DMS114 treated with DMSO at 0.1 percent for 48 hours (cell line): ENCODE data around the gene KRTAP5-6.

Source experiments
- DNase-seq: peaks from one replicate; lab custom pipeline; 2025; ENCODE audit not compliant: unreplicated experiment; lab: John Stamatoyannopoulos, UW

The KRTAP5-6 gene

DNA sequence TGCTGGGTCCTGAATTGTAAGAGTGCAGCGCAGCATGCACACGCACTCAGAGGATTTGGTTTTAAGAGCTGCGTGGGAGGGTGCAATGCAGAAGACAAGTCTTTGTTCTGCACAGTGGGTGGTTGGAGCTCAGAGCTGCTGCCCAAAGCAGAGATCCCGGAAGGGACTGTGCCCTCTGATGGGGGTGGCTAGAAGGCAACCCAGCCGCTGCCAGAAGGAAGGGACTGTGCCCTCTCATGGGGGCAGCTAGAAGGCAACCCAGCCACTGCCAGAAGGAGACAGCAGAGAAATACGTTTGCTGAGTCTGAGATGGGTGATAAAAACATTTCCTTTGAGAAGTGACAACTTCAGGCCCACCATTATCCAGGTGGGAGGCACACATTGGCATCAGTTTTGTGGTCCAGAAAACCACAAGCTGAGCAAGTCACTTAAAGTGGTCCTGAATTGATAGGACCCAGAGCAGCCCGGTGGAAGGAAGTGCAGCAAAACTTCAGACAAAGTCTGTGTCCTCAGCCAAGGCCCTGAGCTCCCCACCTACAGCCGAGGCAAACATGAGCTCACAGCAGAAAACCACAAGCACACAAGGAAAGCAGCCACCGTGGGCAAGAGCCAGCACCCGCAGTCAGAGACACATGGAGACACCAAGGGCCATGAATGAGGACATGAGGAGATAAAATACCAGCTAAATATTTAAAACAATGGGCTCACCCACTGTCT, 4.3 kb downstream of the KRTAP5-6 start:
- DNase-seq = no peak

DNA sequence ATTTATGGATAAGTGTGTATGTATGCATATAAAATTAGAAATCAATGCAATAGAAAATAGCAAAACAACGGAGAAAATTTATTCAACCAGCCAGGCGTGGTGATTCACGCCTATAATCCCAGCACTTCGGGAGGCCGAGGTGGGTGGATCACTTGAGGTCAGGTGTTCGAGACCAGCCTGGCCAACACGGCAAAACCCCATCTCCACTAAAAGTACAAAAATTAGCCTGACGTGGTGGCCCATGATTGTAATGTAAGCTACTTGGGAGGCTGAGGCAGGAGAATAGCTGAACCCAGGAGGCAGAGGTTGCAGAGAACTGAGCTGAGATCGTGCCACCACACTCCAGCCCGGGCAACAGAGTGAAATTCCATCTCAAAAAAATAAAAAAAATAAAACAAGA, 5.5 kb downstream of the KRTAP5-6 start:
- DNase-seq = no peak

DNA sequence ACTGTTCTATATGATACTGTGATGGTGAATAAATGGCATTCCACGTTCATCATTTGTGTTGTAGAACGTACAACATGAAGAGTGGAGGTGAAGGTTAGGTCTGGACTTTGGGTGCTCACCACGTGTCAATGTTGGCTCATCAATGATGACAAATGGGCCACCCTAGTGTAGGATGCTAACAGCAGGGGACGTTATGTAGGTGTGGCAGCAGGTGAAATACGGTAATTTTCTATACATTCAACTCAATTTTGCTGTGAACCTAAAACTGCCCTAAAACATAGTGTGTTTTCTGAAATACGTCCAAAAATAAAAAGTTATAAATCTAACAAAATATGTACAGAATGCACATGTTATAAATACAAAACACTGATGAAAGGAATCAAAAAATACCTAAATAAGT, 6.2 kb downstream of the KRTAP5-6 start:
- no peak for DNase-seq

DNA sequence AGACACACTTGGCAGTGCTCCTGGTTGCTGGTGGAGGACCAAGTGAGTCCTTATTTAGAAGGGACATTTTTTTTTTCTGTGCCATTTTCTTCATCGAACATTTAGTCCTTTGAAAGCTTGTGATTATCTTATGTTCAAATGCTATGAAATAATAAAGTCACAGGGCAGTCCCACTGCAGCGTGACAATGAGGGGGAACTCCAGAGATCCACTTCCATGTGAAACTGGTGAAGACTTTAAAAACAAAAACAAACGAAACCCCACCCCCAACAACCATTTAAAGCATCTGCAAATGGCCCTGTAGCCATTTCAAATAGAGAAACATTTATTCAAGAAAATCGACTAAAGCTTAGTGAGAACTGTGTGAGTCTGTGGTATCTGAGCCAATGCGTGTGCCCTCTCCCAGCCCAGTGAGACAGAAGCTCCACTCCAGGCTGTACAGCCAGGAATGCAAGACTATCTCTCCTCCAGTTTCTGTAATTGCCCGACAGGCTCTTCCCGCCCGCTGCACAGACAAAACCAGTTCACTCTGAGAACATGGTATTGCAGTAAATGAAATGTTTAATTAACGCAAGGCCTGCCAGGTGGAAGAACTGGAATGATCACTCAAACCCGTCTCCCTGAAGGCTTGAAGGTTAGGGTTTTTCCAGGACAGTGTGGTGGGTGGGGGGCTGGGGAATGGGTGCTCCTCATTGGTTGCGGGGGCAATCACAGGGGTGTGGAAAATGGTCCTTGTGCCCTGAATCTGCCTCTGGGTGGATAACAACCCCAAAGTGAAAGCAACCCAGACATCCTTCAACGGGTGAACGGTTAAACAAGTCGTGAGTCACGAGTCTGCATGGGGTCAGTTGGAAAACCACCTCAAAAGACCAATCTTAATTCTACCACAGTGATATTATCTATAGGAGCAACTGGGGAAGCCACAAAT, 8.4 kb downstream of the KRTAP5-6 start:
- DNase-seq = no peak

DNA sequence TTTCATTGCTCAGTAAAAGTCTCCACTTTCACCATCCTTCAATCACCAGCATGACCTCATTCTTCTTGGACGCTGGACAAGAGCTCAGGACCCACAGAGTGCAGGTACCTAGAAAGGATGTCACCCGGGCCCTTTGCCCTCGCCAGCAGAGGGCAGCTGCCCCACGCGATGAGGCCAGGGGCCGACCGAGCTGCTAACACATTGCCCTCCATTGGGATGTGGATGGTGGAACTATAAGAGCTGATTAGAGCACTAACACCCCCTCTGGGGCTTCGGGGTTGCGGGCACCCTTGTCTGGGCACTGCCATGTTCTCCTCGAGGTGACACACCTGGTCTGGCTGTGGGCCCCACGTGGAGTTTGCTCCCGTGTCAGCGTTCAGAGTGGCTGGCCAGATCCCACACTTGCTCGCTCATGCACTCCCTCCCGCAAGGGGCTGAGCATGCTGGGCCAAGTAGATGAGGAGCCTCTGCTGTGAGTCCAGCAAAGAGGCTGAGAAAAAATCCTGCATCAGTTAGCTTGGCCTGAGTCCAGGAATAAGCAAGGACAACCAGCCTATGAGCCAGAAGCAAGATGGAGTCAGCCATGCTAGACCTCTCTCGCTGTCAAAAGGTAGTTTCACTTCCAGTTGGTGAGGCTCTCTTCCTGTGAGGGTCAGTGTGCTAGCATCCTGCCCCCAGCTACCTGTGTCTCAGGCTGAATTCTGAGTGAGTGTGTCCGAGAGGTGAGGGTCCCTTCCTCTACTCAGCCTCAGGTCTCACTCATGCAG, 9.8 kb downstream of the KRTAP5-6 start:
- no peak for DNase-seq

DNA sequence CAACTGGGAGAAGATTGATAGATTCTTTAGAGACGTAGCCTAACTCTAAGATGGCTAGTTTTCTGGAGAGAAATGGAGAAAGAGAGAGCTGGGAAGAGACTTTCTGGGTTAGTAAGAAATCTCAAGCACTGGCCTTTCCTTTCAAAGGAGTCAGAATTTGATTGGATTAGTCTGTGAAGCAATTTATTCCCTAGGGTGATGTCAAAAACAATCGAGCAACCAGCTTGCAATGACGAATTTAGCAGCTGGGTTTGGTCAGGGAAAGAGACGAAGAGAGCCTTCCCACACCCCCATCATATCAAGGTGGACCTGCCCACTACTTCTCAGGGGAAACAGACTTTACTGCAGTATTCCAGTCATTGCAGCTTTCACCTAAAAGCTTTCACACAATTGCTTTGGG, 10.8 kb downstream of the KRTAP5-6 start:
- no peak for DNase-seq

DNA sequence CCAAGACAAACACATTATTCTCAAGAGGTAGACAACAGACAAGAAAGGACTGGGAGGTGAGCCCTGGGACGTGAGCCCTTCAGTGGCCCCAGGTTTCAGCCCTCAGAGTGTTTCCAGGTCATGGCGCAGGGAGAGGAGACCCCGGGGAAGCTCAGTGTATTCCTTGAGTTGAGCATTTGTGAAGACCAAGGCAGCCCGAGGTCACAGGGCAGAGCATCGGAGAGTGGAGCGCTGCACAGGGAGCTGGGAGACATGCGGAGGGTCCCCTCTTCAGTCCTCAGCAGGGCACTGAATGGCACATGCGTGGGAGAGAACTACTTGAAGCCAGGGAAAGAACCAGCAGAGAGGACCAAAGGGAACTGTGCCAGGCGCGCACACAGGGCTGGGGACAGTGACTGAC, 11.7 kb downstream of the KRTAP5-6 start:
- DNase-seq = no peak

DNA sequence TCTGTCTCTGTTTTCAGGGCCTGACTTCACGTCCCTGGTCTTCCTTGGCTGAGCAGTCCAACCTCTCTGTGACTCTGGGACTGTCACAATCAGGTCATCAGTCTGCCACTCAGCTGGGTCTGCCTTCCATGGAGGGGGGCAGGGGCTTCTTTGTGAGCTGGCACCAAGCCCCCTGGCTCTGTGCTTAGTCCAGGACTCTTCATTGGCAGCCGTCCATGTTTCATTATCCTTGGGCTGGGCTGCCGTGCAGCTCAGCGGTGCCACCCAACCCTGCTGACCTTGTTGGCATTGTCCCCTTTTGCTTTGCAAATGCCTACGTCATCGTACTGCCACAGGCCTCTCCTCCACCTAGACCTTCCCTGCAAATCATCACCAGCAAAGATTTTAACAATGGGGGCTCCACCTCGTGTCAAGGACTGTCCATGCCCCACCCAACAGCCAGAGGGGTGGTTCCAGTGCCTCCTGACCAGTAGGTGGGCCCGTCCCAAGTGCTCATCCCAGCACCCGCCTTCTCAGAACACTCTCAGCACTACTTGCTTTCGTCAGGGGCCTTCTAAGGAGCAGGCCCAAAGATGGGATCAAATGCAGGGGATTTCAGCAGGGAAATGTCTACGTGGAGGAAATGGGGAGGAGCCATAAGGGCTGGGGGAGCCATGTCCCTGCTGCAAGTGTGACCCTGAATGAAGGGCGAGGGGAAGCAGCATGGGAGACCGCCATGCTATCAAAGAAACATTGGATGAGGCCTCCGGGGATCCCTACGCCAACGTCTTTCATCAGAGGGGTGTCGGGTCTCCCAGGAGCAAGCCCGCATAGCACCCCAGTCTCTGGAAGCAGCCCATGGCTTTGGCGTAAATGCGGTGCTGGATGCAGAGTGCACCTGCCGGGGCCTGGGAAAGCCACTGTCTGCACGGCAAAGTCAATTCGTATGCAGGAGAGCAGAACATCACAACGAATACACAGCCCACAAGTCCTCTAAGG, 18.2 kb downstream of the KRTAP5-6 start:
- DNase-seq = no peak

DNA sequence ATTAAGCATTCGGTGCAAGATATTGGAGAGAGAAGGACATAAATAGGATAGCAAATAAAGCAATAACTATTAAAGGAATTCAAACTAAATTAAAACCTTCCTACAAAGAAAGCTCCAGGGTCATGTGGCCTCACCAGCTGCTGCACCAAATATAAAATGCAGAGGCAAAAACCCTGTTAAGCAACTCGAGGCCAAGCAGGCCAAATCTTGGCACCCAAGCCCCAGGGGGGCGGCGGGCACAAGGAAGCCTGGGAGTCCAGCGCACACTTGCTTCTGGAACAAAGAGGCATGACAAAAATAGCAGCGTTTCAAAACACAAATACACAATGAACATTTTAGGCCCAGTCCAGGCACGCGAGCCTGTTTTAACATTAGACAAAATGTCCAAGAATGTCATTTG, 20.8 kb downstream of the KRTAP5-6 start:
- no peak for DNase-seq

DNA sequence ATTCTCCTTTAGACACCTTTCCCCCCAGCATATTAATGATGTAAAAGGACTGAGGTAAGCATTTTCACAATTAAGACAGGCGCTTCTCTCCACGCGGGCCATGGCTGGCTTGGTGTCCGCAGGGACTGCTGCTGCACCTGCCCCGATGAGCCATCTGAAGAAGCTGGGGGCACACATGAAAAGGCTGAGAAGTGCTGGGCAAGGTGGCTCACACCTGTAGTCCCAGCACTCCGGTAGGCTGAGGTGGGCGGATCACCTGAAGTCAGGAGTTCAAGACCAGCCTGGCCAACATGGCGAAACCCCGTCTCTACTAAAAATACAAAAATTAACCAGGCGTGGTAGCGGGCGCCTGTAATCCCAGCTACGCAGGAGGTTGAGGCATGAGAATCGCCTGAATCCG, 21.3 kb downstream of the KRTAP5-6 start:
- no peak for DNase-seq

DNA sequence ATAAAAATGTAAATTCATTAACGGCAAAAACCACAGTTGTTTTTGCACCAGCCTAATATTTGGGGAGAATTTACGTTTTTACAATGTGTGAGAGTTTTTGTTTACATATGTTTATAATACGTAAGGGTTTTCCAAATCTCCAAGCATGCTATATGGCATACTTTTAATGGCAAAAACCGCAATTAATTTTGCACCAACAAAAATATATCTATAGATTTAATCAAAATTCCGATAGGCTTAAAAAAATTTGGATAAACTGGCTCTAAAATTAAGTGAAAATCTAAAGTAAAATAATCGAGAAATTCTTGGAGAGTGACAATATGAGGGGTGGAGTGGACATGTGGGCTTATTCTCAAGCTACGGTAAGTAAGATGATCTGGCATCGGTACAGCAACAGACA, 22.8 kb downstream of the KRTAP5-6 start:
- DNase-seq = no peak

DNA sequence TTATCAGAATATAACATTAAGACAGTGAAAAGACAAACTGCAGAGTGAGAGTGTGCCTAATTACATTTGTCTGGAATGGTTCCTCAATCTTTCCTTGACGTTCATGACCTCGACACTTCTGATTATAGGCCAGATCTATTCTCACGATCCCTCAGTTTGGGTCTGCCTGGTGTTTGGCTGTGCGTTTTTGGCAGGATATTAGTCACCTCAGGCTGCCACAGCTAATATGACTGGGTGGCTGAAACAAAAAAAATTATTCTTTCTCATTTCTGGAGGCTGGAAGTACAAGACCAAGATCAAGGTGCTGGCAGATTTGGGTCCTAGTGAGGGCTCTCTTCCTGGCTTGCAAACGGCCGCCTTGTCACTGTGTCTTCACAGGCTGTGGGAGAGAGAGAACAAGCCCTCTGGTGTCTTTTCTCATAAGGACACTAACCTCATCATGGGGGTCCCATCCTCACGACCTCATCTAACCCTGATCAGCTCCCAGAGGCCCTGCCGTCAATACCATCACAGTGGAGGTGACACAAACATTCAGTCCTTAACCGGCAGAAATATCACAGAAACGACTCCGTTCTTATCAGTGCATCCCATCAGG, 30.2 kb downstream of the KRTAP5-6 start:
- DNase-seq = no peak

DNA sequence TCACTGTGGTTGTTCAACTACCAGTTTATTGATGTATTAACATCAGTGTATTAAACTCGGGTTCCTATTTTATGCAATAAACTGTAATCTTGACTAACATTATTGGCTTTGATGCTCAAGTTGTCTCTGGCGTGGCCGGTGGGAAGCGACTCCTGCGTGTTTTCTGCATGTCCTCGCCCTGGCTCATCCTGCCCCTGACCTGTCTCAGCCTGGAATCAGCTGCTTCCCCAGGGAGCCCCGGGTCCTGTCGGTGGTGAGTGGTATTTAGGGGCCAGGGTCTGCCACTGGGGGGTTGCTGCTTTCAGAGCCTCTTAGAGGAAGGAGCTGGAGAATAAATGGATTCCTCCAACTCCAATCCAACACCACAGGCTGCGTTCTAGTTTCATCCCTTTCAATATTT, 30.9 kb downstream of the KRTAP5-6 start:
- no peak for DNase-seq

DNA sequence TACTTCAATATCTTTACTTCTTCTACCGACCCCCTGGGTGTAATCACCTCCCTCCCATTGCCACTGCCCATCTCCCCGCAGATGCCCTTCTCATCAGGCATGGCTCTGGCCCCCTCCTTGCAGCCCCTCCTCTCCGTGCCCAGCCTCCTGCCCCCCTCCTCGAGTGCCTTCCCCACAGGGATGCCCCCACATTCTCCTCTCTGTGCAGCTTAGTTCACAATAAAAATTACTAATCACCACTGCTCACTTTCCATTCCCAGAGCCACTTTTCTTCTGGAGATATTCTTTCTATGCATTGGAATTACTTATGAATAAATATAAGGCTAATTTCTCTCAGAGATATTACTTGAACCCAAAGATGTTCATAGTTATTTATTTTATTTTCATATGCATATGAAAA, 31.3 kb downstream of the KRTAP5-6 start:
- no peak for DNase-seq

DNA sequence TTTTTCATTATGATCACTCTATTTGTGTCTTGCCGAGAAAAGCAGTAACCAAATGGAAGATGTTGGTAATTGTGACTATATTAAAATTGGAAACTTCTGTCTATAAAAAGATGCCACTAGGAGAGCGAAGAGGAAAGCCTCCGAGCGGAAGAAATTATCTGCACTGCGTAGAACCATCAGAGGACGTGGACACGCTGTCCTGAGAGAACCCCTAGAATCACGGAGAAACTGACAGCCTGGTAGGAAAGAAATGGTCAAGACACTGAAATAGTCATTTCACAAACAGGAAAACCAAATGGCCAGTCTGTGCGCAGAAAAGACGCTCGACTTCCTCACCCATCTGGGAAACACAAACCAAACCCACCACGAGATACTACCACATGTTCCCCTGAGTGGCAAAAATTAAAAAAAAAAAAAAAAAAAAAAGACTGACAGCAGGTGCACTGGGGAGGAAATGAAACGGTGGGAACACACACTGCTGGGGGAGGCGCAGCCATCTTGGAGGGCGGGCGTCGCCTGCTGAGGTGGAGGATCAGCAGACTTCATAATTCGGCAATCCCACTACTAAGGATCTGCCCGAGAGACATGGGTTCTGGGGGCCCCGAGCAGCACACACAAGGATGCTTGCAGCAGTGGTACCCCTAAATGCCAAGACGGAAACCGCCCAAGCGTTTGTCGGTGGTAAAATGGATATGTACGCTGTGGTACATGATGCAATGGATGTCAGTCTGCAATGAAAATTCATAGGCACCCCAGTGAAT, 32.1 kb downstream of the KRTAP5-6 start:
- DNase-seq = no peak

DNA sequence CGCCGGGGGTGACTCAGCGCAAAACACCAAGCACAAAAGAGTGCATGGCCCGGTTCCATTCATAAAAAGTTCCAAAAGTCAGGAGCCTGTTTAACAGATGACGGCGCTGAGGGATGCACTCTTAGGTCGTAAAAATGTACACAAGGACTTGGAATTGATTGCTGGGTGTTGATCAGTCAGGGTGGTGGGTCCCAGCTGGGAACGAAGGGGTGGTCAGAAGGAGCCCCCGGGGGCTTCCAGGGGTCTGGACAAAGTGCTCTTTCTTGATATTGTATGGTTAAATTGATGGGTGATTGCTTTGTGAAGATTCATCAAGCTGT, 32.7 kb downstream of the KRTAP5-6 start:
- no peak for DNase-seq

DNA sequence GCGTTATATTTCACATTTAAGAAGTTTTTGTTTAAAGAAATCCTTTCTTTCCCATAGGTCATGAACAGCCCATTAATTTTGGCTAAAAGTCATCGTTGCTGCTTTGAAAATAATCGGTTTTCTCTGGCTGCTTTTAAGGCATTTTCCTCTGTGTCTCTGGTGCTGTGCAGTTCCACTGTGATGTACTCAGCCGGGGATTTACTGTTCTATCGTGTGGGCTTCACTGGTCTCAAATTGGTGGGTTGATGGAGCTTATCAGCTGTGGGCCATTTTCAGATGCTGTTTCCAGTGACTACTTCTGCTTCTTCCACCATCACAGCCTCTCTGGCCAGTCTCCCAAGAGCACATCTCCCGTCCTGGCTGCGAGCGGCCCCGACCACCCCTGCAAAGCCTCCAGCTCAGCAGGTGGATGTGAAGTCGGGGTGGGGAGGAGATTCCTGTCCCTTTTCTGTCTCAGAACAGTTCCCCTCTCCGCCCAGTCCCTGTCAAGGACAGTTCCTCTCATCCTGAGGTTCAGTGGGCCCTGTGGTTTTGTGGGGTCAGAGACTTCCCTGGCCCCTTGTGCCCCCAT, 33.1 kb downstream of the KRTAP5-6 start:
- DNase-seq = no peak

DNA sequence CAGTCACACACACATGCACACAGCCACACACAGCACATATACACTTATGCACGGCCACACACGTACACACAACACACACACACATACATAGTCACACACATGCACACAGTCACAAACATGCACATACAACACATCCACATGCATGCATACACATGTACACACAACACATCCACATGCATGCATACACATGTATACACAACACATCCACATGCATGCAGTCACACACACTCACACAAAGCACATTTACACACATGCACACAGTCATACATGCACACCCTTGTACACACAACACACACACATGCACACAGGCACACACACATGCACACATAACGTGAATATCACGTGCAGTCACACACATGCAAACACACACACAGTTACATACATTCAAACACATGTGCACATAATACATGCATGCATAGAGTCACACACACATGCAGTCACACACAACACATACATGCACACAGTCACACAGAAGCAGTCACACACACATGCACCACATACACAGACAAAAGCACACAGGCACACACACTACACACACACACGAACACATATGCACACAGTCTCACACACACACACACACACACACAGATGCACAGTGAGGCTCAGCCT, 34.6 kb downstream of the KRTAP5-6 start:
- no peak for DNase-seq
